Pancreas (tissue), 10 donors: Measurements from ENCODE around the gene AMOTL2. TPM values are rescaled to one million over a fixed set of nuclear protein-coding genes. Genes with fewer than 3 reads are reported as not detected.

Experiments
- ATAC-seq, 4 donors: fragments of 200-7000 bp; cut with Tn5 transposase; one replicate each; pipeline versions ENCODE4 v1.8.0 to v1.9.1; 2020; ENCODE audit warnings: mild to moderate bottlenecking in 4 of 4, moderate library complexity in 4 of 4
- DNase-seq, 6 donors: peaks; one replicate each; pipeline ENCODE4 v3.0.0-alpha.2; 2020
- FAIRE-seq: peaks from 2 replicates; lab custom pipeline; 2012; peaks lifted over from hg19 to GRCh38; lab: Jason Lieb, UNC
- H3K27ac ChIP-seq, 4 donors: fragments of 200-600 bp; sonication (generic); 1 replicate in 3 of 4; 2 replicates in 1 of 4; pipeline versions ENCODE4 v1.5.0 to v1.8.0; 2020
- H3K27me3 ChIP-seq, 4 donors: fragments of 200-600 bp; one replicate each; pipeline ENCODE4 v1.8.0; 2021
- H3K36me3 ChIP-seq, 3 donors: fragments of 200-600 bp; sonication (generic) in 1 of 3; one replicate each; pipeline versions ENCODE4 v1.5.0 to v1.8.0; 2020 to 2021
- H3K4me1 ChIP-seq, 3 donors: fragments of 200-600 bp; one replicate each; pipeline ENCODE4 v1.8.0; 2021
- H3K4me3 ChIP-seq, 4 donors: fragments of 200-600 bp; sonication (generic) in 2 of 4; one replicate each; pipeline versions ENCODE4 v1.5.0 to v1.8.0; 2020 to 2021
- H3K9me3 ChIP-seq, 4 donors: fragments of 200-600 bp; one replicate each; pipeline ENCODE4 v1.8.0; 2021
- WGBS, 2 donors: extraction: QIAGEN DNeasy Blood & Tissue Kit; methylation state at CpG; one replicate each; pipeline ENCODE4 v1.1.7; 2013; 5-methylcytosine and 5-hydroxymethylcytosine counted together
- intact Hi-C, 3 donors: fragments of 100-400 bp; cut with DNase I; formaldehyde crosslinking; loops; one replicate each; pipeline versions ENCODE4 v1.11.1 to v1.14.2; 2022
- polyA plus RNA-seq, 2 donors: library from polyadenylated mRNA; stranded (reverse); fragments of 200-250 nt; gene quantifications; one replicate each; pipeline ENCODE4 v1.2.3, GENCODE V29; 2013
- total RNA-seq, 6 donors: library from RNA; stranded (reverse); fragmentation: NEBNext Ultra II Directional in 4 of 6; extraction: Animal tissue kit (Norgen Biotek cat#: 25700) in 4 of 6; gene quantifications; one replicate each; pipeline versions ENCODE4 v1.2.1 to v1.2.4, GENCODE V29; 2021 to 2023
- TF ChIP-seq, protein P1 (sequence below), 4 donors: fragments of 200-600 bp; sonication (generic) in 3 of 4; IDR thresholded peaks; one replicate each; pipeline versions ENCODE4 v1.5.0 to v1.8.0; 2021; ENCODE audit warnings: antibody characterized with exemption in 4 of 4
- donor health status: healthy with polysubstance abuse.
- donor health status: DM: no; HTN: no; CAD: no; lungs with moderate emphysema.
- donor health status: DM: no; HTN: no; CAD: no.
- donor health status: control.
- donor health status: control.
- donor health status: Bipolar disorder and iron deficiency.
- donor health status: DM: yes; HTN: yes; CAD: no.
- donor health status: DM: no; HTN: no; CAD: no.
- donor health status: DM: no; HTN: no; CAD: no.
- donor health status: DM: yes; HTN: yes; CAD: no.

AMOTL2 gene
- total and polyA plus RNA-seq, 8 donors, result 11.9 to 35.7 (median 28.9) TPM

DNA sequence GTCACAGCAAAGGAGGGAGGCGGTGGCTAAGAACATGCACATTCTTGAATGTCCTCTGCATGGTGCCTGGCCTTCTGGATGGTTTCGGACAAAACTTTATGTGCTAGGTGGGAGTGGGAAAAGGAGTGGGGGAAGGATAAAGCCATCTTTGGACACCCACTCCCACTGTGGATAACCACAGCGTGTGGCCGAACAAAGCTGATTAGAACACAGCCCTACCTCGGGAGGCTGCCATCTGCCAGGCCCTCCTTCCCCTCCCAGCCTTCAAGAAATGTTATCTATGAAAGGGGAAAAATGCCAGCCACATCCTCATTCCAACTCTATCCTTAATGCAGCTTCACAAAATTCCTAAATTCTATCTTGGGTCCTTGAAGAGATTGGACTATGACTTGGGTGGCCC lies 18.8 kb downstream of the AMOTL2 start:
- ATAC-seq (no peak), FAIRE-seq (no peak), DNase-seq (peak in 1 of 6 donors; percentile 6)
- Histone ChIP-seq H3K4me3 (no peak overlapping the region), H3K27me3 (no peaks in the 10 kb centered on the region), H3K4me1 (peaks cover 47 to 62% (median 52%) of the 10 kb centered on the region in 3 donors), H3K9me3 (no peaks in the 10 kb centered on the region), H3K27ac (peak overlapping the region in 3 of 4 donors; percentile 13 to 77 (median 23)), H3K36me3 (peaks cover 0 to 48% (median 11%) of the 10 kb centered on the region in 3 donors)
- WGBS, 2 donors, result 59 to 68% methylated on average over 5 of the region's 5 CpGs
- TF ChIP-seq, protein P1, sequence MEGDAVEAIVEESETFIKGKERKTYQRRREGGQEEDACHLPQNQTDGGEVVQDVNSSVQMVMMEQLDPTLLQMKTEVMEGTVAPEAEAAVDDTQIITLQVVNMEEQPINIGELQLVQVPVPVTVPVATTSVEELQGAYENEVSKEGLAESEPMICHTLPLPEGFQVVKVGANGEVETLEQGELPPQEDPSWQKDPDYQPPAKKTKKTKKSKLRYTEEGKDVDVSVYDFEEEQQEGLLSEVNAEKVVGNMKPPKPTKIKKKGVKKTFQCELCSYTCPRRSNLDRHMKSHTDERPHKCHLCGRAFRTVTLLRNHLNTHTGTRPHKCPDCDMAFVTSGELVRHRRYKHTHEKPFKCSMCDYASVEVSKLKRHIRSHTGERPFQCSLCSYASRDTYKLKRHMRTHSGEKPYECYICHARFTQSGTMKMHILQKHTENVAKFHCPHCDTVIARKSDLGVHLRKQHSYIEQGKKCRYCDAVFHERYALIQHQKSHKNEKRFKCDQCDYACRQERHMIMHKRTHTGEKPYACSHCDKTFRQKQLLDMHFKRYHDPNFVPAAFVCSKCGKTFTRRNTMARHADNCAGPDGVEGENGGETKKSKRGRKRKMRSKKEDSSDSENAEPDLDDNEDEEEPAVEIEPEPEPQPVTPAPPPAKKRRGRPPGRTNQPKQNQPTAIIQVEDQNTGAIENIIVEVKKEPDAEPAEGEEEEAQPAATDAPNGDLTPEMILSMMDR (IDR thresholded peaks at IDR 0.05), result no peak
- intact Hi-C loops, result loop anchor here in 1 of 3 donors (5.0 kb wide), 1 partner anchor 33 kb away; no protein-coding TSS in a partner anchor

DNA sequence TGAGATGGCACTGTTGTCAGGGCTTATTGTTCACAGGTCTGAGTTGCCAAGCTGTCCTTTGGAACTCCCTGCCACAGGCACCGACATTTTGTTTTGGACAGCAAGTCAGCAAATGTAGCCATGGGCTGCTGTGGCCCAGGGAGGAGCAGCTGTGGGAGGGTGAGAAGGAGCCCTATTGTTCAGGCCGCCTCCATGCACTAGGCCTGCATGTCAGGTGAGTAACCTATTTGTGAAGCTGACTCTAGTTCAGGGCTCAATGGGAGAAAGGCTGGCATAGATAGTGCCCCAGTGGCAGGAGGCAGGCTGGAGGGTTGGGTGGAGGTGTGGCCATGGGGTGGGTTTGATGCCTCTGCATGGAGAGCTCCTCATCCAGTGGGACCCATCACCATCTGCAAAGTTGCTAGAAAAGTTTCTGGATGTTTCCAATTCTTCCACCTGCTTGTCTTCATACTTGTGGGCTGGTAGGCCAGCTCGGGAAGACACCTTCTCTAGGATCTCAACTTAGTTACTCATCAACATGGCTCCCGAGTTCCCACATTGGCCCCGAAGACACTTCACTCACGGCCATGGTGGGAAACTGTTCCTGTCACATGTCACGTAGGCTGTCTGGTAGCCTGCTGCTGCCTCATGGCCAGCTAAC lies 19.5 kb downstream of the AMOTL2 start:
- peaks cover 49 to 65% (median 52%) of the 10 kb centered on the region in 3 donors for H3K4me1 ChIP-seq
- no peak overlapping the region for H3K4me3 ChIP-seq
- H3K36me3 ChIP-seq, result peaks cover 0 to 41% (median 5%) of the 10 kb centered on the region in 3 donors
- no peaks in the 10 kb centered on the region for H3K27me3 ChIP-seq
- FAIRE-seq, result no peak
- ATAC-seq, result no peak
- peak in 2 of 6 donors; percentile 28 to 32 for DNase-seq
- H3K27ac ChIP-seq, result peak overlapping the region; percentile 13 to 77 (median 40)
- no peaks in the 10 kb centered on the region for H3K9me3 ChIP-seq
- WGBS, 2 donors, result 76 to 84% methylated on average over 7 of the region's 7 CpGs
- TF ChIP-seq, protein P1 (IDR thresholded peaks at IDR 0.05), result no peak
- intact Hi-C loops, result loop anchor here in 1 of 3 donors (5.0 kb wide), 1 partner anchor 32 kb away; no protein-coding TSS in a partner anchor

DNA sequence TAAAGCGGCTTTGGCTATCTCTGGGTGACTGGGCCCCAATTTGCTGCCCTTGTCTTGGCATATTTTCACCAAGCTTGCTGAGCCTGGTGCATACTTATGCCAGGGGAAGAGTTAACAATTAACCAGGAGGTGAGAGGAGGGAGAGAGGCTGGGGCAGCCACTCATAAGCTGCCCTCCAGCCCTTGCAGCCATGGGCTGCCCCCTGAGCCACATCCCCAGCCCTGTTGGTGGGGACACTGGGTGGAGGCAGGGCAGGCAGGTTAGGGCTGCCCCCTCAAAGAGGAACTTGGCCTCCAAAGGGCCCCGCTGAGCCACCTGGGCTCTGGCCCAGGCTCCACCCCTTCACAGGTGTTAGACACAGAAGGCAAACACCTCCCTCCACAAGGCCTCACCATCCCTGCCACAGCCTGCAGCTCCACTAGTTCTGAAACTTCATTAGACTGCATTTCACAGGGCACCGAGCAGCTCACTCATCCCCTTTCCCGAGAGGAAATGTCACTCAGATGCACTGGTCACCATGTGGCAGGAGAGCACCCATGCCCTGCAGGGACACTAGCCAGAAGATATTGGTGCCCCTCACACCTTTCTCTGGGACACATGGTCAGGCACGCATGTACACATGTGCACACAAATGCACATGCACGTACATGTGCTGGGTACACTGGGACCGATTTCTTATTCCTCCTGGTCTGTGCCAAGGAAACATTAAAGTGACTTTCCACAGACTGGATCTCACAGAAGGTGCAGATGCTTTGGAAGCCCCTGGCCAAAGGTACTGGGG lies 20.2 kb downstream of the AMOTL2 start:
- Histone ChIP-seq H3K4me3 (no peak overlapping the region), H3K9me3 (no peaks in the 10 kb centered on the region), H3K27me3 (no peaks in the 10 kb centered on the region), H3K36me3 (peaks cover 0 to 34% (median 1%) of the 10 kb centered on the region in 3 donors), H3K4me1 (peaks cover 49 to 60% (median 50%) of the 10 kb centered on the region in 3 donors), H3K27ac (peak overlapping the region; percentile 13 to 77 (median 38))
- TF ChIP-seq, protein P1 (IDR thresholded peaks at IDR 0.05), result no peak
- ATAC-seq (peak; percentile 71 to 79 (median 72)), FAIRE-seq (no peak), DNase-seq (peak; percentile 71 to 88 (median 78))
- intact Hi-C loops, result no loop called here
- 23 to 24% methylated on average over 7 of the region's 7 CpGs for WGBS, 2 donors

DNA sequence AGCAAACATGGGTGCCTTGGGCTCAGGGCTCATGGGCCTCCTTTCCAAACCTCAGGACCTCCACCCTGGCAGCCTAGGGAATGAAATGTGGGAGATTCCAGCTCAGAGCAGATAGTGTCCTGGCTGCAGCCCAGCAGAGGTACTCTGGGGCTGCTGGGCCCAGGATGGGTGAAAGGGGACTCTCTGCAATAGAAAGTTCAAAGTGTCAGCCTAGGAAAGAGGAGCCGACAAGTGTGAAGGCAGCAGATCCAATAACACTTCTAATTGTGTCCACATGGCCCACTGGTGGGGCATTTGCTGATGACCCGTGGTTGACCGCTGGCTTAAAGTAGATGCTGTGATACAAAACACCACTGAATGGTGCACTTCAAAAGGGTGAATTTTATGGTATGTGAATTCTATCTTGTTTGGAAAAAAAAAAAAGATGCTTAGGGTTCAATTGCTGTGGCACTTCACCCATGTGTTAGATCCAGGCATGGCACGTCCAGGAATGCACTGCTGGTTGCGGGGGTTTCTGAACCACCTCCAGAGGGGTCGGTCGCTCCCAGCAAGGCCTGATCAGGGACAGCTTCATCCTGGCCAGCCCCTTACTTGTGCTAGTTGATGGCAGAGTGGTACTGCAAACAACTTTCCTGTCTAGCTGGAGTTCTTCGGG lies 20.9 kb downstream of the AMOTL2 start:
- FAIRE-seq (no peak), DNase-seq (peak in 3 of 6 donors; percentile 17 to 55 (median 37)), ATAC-seq (no peak)
- H3K4me3 ChIP-seq, result no peak overlapping the region
- intact Hi-C loops, result no loop called here
- H3K36me3 ChIP-seq, result peaks cover 0 to 27% (median 0%) of the 10 kb centered on the region in 3 donors
- peak overlapping the region in 3 of 4 donors; percentile 10 to 77 (median 58) for H3K27ac ChIP-seq
- TF ChIP-seq, protein P1 (IDR thresholded peaks at IDR 0.05), result no peak
- no peaks in the 10 kb centered on the region for H3K27me3 ChIP-seq
- H3K9me3 ChIP-seq, result no peaks in the 10 kb centered on the region
- peaks cover 48 to 60% (median 56%) of the 10 kb centered on the region in 3 donors for H3K4me1 ChIP-seq
- 31 to 40% methylated on average over 8 of the region's 8 CpGs for WGBS, 2 donors
